HG03045 (cell line): ENCODE results near the gene S100A1.
A peak's percentile ranks its signal among the peaks of the same experiment; 100 is the strongest.
"Not testable (repeated sequence)": the region's sequence is repeated elsewhere in the genome, so short reads cannot be mapped to it uniquely, and the experiment has no call there.

ENCODE experiments used
- ATAC-seq: cut with Tn5 transposase; IDR thresholded peaks from one replicate; pipeline ENCODE4 v1.9.1; 2021; ENCODE audit warnings: mild to moderate bottlenecking, moderate library complexity; ENCODE audit not compliant: unreplicated experiment

The S100A1 gene

DNA sequence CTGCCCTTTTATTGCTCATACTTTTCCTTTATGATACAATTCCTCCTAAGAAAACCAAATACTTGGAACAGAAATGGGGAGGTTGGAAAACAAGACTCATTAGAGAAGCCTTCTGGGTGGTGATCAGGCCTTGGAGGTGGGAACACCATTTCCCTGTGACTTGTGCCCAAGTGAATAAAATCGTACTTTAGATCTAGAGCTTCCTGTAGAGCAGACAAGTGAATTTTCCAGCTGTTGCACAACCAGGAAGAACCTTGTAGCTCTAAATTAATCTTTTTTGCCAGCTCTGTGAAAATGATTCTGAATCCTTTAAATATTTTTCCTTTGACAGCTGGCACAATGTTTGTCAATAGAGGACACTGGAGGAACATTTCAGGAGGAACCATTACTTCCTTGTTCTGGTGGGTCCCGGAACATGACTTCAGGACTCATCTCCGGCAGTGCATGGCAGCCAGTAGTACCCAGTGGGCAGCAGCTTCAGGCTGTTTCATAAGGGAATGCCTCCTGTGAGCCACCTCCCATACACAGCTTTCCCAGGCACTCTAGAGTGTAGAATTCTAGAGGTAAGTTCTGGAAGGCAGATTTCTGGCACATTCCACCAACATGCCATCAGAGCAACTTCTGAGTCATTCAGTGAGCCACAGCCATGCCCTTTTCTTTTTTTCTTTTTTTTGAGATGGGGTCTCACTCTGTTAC is 24.7 kb downstream of the S100A1 start:
- ATAC-seq, result no peak

DNA sequence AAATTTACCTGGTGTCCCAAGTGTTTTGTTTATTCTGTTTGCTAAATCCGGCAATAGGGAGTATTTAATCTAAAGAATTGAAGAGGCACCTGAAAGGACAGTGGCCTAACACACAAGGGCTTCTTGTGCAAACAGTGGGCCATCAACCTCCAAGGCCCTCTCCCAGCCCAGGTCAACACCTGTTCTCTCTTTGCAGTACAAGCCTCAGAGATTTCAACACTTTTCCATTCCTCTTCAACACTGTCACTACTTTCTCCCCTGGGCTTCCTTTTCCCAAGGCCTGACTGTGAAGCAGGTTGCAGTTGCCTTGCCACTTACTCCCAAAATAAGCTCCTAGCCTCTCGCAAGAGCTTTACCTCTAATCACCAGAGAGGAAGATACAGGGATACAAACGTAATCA is 27.1 kb downstream of the S100A1 start:
- ATAC-seq, result no peak

DNA sequence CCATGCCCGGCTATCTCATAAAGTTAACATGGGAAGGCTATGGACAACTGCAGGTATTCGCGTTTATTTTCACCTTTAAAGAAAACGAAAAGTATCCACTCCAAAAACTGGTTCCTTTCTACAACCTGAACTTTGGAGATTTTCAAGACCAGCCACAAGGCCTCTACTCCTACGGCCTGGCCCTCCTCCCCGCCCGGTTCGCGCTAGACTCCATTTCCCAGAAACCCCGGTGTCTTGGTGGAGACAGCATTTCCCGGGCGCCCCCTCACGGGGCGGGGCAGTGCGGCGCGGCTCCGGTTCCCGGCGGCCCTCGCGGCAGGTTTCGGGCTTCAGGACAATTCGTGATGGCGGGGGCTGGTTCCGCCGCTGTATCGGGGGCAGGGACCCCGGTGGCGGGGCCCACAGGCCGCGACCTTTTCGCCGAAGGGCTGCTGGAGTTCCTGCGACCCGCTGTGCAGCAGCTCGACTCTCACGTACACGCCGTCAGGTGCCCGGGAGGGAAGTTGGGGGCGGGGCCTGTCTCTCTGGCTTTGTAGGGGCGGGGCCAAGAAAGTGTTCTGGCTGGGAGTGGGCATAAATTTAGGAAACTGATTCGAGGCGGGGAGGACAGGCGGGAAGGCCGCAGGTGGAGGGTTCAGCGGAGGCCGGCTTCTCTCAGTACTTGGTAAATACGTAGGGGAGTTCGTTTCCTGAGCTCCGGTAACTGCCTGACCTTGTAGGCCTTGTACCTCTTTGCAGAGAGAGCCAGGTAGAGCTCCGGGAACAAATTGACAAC is 30.4 kb downstream of the S100A1 start, which contains the start of gene SNAPIN:
SNAPIN (plus strand) TSS at position 304 of the 775 bp plus-strand sequence; CDS start at position 345, 41 bp downstream.
- ATAC-seq, result peak; percentile 92

DNA sequence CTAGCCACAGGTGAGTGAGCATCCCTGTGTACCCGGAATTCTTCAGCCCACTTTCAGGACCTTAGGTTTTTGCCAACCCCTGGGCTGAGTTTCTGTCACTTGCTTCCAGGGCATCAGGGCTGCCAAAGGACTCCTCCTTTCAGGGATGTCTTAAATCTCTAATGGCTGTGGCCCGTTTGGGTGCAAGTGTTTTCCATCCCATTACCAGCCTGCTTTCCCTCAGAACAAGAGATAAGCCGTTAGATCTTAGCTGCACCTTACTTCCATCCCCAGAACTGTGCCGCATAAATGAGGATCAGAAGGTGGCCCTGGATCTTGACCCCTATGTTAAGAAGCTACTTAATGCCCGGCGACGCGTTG is 30.9 kb downstream of the S100A1 start:
- ATAC-seq, result no peak

DNA sequence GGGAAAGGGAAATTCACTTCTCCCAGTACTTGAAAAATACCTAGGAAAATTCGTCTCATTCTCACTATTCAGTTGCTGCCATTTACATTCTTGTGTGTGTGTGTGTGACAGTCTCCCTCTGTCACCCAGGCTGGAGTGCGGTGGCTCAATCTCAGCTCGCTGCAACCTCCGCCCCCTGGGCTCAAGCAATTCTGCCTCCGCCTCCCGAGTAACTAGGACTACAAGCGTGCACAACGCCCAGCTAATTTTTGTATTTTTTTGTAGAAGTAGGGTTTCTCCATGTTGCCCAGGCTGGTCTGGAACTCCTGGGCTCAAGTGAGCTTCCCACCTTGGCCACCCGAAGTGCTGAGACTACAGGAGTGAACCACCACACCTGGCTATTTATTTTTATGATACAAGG is 31.4 kb downstream of the S100A1 start:
- no peak for ATAC-seq

DNA sequence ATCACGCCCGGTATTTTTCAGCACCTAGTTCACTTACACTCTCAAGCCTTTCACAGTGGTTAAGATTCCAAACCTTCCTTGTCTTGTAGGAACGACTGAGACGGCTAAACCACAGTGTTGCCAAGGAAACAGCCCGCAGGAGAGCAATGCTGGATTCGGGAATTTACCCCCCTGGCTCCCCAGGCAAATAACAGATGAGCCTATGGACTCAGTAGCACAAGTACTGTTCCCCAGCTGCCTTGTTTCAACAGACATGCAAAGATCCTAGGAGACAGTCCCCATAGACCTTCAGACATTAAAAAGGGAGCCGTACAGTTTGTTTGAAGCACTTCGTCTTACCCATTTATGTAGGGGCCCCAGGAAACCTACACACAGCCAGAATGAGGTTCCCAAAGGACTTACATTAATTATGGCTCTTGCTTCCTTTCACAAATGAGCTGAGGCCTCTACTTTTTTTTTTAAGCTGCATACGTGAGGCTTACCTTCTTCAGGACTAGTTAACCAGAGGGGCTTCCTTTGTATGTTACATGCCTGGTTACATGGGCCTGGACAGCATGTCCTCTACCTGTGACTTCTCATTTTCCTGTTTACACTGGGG is 33.0 kb downstream of the S100A1 start:
- ATAC-seq, result no peak

DNA sequence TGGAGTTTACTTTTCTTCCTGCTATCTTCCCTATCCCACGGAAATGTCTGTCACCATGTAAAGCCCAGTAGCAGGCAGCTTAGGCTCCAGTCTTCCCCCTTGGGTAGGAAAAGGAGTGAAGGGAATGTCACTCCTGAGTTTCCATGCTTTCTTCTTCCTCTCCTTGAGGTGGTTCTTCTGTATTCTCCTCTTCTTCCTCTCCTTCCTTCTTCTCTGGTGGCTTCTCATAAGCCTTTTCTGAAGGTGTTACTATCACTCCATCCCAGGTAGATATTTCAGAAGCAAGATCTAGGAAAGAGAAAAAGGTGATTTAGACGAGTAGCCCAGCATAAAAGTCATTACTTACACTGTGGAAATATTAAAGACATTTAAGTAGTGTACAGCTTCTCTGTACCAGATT is 34.0 kb downstream of the S100A1 start:
- no peak for ATAC-seq

DNA sequence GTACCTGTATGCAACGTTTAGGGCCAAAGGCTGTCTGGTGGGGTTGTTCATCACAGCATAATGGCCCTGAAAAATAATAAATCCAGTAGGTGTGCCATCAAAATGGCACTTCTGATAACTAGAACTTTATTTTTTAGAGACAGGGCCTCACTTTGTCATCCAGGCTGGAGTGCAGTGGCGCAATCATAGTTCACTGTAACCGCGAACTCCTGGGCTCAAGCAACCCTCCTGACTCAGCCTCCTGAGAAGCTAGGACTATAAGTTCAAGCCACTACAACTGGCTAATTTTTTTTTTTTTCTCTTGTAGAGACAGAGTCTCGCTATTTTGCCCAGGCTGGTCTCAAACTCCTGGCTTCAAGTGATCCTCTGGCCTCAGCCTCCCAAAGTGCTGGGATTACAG is 35.0 kb downstream of the S100A1 start:
- ATAC-seq, result no peak

DNA sequence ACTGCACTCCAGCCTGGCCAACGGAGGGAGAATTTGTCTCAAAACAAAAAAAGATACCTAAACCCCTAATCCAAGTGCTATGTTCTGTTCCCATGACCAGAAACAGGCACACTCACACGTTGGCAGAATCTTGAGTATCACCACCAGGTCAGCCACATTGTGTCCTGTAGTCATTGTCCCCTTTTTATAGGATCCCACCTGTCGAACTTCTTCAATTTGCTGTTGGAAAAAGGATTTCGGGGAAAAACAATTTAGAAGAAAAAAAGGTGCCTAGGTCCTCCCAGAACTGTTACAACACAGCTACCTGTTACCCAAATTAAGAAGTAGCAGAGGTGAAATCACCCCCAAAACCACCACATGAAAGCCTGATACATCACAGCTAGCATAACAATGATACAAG is 39.2 kb downstream of the S100A1 start:
- no peak for ATAC-seq

DNA sequence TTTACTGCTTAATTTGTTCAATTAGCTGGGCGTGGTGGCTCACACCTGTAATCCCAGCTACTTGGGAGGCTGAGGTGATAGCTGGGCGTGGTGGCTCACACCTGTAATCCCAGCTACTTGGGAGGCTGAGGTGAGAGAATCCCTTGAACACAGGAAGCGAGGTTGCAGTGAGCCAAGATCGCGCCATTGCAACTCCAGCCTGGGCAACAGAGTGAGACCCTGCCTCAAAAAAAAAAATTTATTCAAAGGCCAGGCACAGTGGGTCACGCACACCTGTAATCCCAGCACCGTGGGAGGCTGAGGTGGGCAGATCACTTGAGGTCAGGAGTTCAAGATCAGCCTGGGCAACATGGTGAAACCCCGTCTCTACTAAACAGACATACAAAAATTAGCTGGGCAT is 40.4 kb downstream of the S100A1 start:
- not testable (repeated sequence) for ATAC-seq

DNA sequence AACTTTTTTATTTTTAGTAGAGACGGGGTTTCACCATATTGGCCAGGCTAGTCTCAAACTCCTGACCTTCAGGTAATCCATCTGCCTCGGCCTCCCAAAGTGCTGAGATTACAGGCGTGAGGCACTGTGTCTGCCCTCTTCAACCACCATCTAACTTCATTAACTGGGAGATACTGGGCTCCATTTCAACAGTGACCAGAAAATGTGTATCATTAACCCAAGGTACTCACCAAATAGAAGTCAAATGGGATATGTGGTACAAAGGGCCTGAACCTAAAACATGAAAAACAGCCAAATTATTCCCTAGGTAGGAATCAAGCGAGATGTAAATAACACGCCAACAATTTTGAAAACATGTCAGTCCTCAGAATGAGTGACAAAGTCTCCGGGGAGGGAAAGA is 41.4 kb downstream of the S100A1 start:
- ATAC-seq, result no peak

DNA sequence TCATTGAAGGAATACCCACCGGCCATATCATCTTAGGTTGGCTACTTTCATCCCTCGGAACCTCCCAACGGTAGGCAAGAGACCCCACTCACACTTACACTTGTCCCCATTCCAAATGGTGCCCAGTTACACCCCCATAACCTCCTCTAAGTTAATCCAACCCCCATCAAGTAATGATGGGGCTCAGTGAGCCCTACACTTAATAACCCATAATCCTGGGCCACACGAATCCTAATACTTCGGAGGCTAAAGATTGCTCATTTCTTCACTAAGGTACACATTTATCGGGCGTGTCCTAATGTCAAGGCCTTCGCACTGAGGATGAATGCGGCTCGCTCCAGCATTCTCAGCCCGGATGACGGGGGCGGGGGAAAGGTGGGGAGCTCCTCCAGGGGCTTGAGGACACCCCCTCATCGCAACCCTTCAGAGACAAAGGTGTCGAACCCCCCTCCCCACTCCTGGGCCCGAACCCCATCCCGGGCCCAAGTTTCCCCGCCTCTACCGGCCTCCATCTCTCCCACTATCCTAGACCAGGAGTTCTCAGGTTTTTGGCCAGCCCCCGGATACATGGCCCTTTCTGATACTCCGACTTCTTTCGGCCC is 42.1 kb downstream of the S100A1 start:
- peak; percentile 5 for ATAC-seq

DNA sequence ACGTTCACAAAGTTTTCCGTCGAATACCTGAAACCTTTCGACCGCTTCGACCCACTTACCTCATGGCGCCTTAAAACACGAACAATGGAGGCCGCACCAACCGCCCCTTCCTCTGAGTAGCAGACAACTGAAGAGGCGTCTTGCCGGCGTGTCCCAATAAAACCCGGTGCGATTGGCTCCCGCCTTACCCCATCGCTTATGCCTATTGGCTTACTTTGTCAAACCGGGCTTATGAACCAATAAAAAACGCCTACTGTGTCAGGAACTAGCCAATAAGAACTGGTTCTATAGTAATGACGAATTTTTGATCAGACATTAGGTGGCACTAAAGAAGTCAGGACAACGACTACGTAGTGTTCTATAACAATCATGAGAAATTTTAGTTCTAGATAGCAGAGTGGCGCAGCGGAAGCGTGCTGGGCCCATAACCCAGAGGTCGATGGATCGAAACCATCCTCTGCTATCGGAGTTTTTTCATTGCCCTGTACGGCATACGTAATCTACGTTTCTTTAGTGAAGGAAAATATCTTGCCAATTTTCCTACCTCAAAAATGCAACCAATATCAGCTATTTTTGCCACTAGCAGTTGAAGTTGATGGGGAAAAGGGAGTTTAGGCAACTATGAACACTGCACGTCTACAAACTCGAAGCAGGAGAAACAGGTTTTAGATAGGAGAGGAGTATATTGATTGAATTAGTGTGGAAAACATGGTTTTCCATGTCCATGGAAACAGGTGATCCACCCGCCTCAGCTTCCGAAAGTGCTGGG is 42.8 kb downstream of the S100A1 start, which contains the start of gene ILF2:
ILF2 (minus strand) TSS at position 135 of the 769 bp plus-strand sequence; CDS start at position 64, 71 bp downstream.
- peak; percentile 87 for ATAC-seq

DNA sequence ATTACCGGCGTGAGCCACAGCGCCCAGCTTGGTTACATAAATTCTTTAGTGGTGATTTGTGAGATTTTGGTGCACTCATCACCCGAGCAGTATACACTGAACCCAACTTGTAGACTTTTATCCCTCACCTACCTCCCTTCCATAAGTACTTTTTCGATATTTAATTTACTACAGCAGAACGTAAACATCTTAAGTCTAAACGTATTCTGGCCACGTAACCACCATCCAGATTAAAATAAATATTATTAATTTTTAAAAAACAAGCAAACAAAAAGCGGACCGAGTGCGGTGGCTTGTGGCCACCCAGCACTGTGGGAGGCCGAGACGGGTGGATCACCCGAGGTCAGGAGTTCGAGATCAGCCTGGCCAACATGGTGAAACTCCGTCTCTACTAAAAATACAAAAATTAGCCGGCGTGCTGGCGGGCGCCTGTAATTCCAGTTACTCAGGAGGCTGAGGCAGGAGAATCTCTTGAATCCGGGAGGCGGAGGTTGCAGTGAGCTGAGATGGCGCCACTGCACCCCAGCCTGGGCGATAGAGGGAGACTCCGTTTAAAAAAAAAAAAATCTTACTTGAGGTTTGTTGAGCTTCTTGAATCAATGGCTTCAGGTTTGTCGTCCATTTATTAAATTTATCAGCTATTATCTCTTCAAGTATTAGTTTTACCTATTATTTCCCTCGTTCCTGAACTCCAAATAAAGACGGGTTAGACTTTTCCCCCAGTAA is 43.6 kb downstream of the S100A1 start:
- ATAC-seq, result peak; percentile 17

DNA sequence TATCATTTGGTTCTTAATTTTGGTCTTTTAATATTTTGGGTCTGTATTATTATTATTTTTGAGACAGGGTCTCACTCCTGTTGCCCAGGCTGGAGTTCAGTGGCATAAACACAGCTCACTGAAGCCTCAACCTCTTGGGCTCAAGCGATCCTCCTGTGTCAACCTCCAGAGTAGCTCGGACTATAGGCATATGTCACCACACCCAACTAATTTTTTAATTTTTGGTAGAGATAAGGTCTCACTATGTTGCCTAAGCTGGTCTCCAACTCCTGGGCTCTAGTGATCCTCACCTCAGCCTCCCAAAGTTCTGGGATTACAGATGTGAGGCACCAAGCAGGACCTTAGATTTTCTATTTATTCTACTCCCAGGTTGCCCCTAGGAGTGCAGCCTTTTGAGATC is 45.3 kb downstream of the S100A1 start:
- ATAC-seq, result no peak

DNA sequence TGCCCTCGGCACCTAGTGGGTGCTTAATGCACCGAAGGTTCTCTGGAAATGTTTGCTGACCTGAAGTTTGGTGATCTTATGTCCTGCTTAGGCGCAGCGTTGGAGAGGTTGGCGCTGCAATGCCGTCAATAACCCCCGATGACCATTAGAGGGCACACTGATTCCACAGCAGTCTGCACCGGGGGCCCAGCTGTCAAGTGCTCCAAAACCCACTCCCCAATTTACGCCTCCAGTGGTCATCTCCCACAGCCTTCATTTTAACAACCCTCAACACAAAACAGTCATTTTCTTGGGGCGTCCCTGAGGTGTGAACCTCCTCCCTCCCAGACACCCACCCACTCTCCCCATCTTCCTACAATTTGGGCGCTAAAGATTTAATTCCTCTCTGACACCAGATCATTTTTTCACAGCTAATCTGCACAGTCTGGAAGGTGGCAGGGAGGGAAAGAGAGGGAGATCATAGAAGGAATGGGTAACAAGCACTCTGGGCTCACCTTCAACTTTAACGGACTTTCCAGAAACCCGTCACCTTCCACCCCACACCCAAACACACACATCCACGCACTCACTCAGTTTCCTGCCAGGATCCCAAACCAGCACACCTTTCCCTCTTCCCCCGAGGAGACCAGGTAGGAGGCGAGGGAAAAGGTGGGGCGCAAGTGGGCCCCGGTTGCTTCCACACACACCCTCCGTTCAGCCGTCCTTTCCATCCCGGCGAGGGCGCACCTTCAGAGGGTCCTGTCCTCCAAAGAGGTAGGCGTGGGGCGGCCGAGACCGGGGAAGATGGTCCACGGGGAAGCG is 49.7 kb downstream of the S100A1 start:
- ATAC-seq, result no peak

DNA sequence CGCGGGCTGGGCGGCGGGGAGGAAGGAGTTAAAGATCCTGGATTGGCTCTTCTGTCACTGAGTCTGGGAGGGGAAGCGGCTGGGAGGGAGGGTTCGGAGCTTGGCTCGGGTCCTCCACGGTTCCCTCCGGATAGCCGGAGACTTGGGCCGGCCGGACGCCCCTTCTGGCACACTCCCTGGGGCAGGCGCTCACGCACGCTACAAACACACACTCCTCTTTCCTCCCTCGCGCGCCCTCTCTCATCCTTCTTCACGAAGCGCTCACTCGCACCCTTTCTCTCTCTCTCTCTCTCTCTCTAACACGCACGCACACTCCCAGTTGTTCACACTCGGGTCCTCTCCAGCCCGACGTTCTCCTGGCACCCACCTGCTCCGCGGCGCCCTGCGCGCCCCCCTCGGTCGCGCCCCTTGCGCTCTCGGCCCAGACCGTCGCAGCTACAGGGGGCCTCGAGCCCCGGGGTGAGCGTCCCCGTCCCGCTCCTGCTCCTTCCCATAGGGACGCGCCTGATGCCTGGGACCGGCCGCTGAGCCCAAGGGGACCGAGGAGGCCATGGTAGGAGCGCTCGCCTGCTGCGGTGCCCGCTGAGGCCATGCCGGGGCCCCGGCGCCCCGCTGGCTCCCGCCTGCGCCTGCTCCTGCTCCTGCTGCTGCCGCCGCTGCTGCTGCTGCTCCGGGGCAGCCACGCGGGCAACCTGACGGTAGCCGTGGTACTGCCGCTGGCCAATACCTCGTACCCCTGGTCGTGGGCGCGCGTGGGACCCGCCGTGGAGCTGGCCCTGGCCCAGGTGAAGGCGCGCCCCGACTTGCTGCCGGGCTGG is 50.5 kb downstream of the S100A1 start, which contains the start of gene NPR1:
NPR1 (plus strand) TSS at position 170 of the 818 bp plus-strand sequence; CDS start at position 591, 421 bp downstream.
- no peak for ATAC-seq
